Right cardiac atrium (tissue), 5 donors: ENCODE data around the gene PRDM16. TPM values are rescaled to one million over a fixed set of nuclear protein-coding genes. Genes with fewer than 3 reads are reported as not detected.

Experiments
- ATAC-seq, 2 donors: fragments of 200-7000 bp; cut with Tn5 transposase; one replicate each; pipeline versions ENCODE4 v1.8.0 to v1.9.1; 2020; ENCODE audit warnings: moderate library complexity in 2 of 2, mild to moderate bottlenecking in 1 of 2
- DNase-seq, 3 donors: peaks; one replicate each; pipeline ENCODE4 v3.0.0-alpha.2; 2020
- H3K27ac ChIP-seq: one replicate; pipeline ENCODE4 v1.5.1; 2013; ENCODE audit warnings: mild to moderate bottlenecking, low read length, control low read depth, moderate library complexity
- H3K27me3 ChIP-seq: one replicate; pipeline ENCODE4 v1.6.1; 2013; ENCODE audit not compliant: control insufficient read depth, insufficient read depth
- H3K4me1 ChIP-seq: one replicate; pipeline ENCODE4 v1.6.1; 2013; ENCODE audit warnings: low read length; ENCODE audit not compliant: control insufficient read depth, insufficient read depth
- H3K4me3 ChIP-seq: one replicate; pipeline ENCODE4 v1.5.1; 2013; ENCODE audit warnings: low read length, control low read depth
- H3K9me3 ChIP-seq: one replicate; pipeline ENCODE4 v1.6.1; 2013; ENCODE audit warnings: low read length; ENCODE audit not compliant: control insufficient read depth
- WGBS: extraction: QIAGEN DNeasy Blood & Tissue Kit; methylation state at CpG from one replicate; pipeline ENCODE4 v1.1.7; 2013; 5-methylcytosine and 5-hydroxymethylcytosine counted together
- intact Hi-C, 4 donors: fragments of 100-400 bp; cut with DNase I; formaldehyde crosslinking; loops; one replicate each; pipeline versions ENCODE4 v1.11.0 to v1.14.0; 2022 to 2023
- polyA plus RNA-seq: library from polyadenylated mRNA; stranded (reverse); fragments of 200-250 nt; gene quantifications from one replicate; pipeline ENCODE4 v1.2.3, GENCODE V29; 2013
- total RNA-seq, 4 donors: library from RNA; stranded (reverse); fragmentation: NEBNext Ultra II Directional; extraction: Animal tissue kit (Norgen Biotek cat#: 25700); gene quantifications; one replicate each; pipeline ENCODE4 v1.2.1, GENCODE V29; 2021
- donor health status: healthy with polysubstance abuse.
- donor health status: DM: no; HTN: yes; CAD: no.
- donor health status: DM: no; HTN: no; CAD: no.
- donor health status: DM: no; HTN: yes; CAD: no; lungs with severe emphysema.
- donor health status: DM: yes; HTN: yes; CAD: no.

Gene PRDM16
- total and polyA plus RNA-seq, 5 donors: 1.1 to 2.9 (median 1.9) TPM

- Histone ChIP-seq H3K9me3 (no peaks in the 10 kb centered on the region), H3K27me3 (no peaks in the 10 kb centered on the region), H3K27ac (no peak overlapping the region), H3K4me1 (no peaks in the 10 kb centered on the region), H3K4me3 (no peak overlapping the region)
- peak in 1 of 2 donors; percentile 52 for ATAC-seq
- peak; percentile 50 to 78 (median 67) for DNase-seq
- 53% methylated on average over 15 of the region's 15 CpGs for WGBS
- intact Hi-C loops: no loop called here
Measured at GRCh38 chr1:3327936-3328590, 259.1 kb downstream of the PRDM16 start.

GRCh38 chr1:3329640-3330281, 260.8 kb downstream of the PRDM16 start:
- intact Hi-C loops: no loop called here
- no peaks in the 10 kb centered on the region for H3K4me1 ChIP-seq
- DNase-seq (peak in 1 of 3 donors; percentile 24), ATAC-seq (no peak)
- no peaks in the 10 kb centered on the region for H3K27me3 ChIP-seq
- H3K4me3 ChIP-seq: no peak overlapping the region
- WGBS: 82% methylated on average over 12 of the region's 12 CpGs
- H3K9me3 ChIP-seq: no peaks in the 10 kb centered on the region
- H3K27ac ChIP-seq: no peak overlapping the region

GRCh38 chr1:3330771-3331245, 261.8 kb downstream of the PRDM16 start:
- Histone ChIP-seq H3K4me1 (no peaks in the 10 kb centered on the region), H3K27me3 (no peaks in the 10 kb centered on the region)
- no peak for ATAC-seq

GRCh38 chr1:3331564-3331963, 262.6 kb downstream of the PRDM16 start:
- 76% methylated on average over 14 of the region's 14 CpGs for WGBS
- ATAC-seq (no peak), DNase-seq (peak in 2 of 3 donors; percentile 26 to 42)
- Histone ChIP-seq H3K4me1 (no peaks in the 10 kb centered on the region), H3K9me3 (no peaks in the 10 kb centered on the region), H3K27ac (no peak overlapping the region), H3K27me3 (no peaks in the 10 kb centered on the region), H3K4me3 (no peak overlapping the region)
- intact Hi-C loops: no loop called here

More at GRCh38 chr1:3330771-3331245, 261.8 kb downstream of the PRDM16 start:
- intact Hi-C loops: no loop called here
- Histone ChIP-seq H3K9me3 (no peaks in the 10 kb centered on the region), H3K4me3 (no peak overlapping the region), H3K27ac (no peak overlapping the region)
- DNase-seq: peak in 1 of 3 donors; percentile 26
- 69% methylated on average over 11 of the region's 11 CpGs for WGBS

GRCh38 chr1:3332043-3332442, 263.0 kb downstream of the PRDM16 start:
- peak in 1 of 3 donors; percentile 5 for DNase-seq
- WGBS: 88% methylated on average over 18 of the region's 18 CpGs
- no peaks in the 10 kb centered on the region for H3K9me3 ChIP-seq
- H3K27me3 ChIP-seq: no peaks in the 10 kb centered on the region
- no peak for ATAC-seq
- no peaks in the 10 kb centered on the region for H3K4me1 ChIP-seq
- H3K4me3 ChIP-seq: no peak overlapping the region
- intact Hi-C loops: no loop called here
- no peak overlapping the region for H3K27ac ChIP-seq

- peak in 1 of 3 donors; percentile 28 for DNase-seq
Measured at GRCh38 chr1:3332662-3333061, 263.7 kb downstream of the PRDM16 start.

GRCh38 chr1:3333903-3334302, 264.9 kb downstream of the PRDM16 start:
- H3K27ac ChIP-seq: no peak overlapping the region
- H3K9me3 ChIP-seq: no peaks in the 10 kb centered on the region
- DNase-seq (peak in 1 of 3 donors; percentile 15), ATAC-seq (no peak)
- intact Hi-C loops: no loop called here
- WGBS: 67% methylated on average over 9 of the region's 9 CpGs
- no peak overlapping the region for H3K4me3 ChIP-seq
- no peaks in the 10 kb centered on the region for H3K27me3 ChIP-seq
- no peaks in the 10 kb centered on the region for H3K4me1 ChIP-seq

More at GRCh38 chr1:3332662-3333061, 263.7 kb downstream of the PRDM16 start:
- H3K27me3 ChIP-seq: no peaks in the 10 kb centered on the region
- WGBS: 87% methylated on average over 10 of the region's 10 CpGs
- no peaks in the 10 kb centered on the region for H3K9me3 ChIP-seq
- H3K4me1 ChIP-seq: no peaks in the 10 kb centered on the region
- no peak overlapping the region for H3K27ac ChIP-seq
- ATAC-seq: no peak
- intact Hi-C loops: no loop called here
- H3K4me3 ChIP-seq: no peak overlapping the region

- no peaks in the 10 kb centered on the region for H3K4me1 ChIP-seq
- H3K9me3 ChIP-seq: no peaks in the 10 kb centered on the region
- WGBS: 67% methylated on average over 7 of the region's 7 CpGs
- H3K27me3 ChIP-seq: no peaks in the 10 kb centered on the region
- intact Hi-C loops: no loop called here
- H3K27ac ChIP-seq: no peak overlapping the region
- peak in 1 of 3 donors; percentile 54 for DNase-seq
- ATAC-seq: no peak
- no peak overlapping the region for H3K4me3 ChIP-seq
Measured at GRCh38 chr1:3334366-3334765, 265.4 kb downstream of the PRDM16 start.

GRCh38 chr1:3335754-3336640, 267.0 kb downstream of the PRDM16 start:
- 87% methylated on average over 15 of the region's 15 CpGs for WGBS
- H3K27me3 ChIP-seq: no peaks in the 10 kb centered on the region
- H3K27ac ChIP-seq: no peak overlapping the region
- no peaks in the 10 kb centered on the region for H3K9me3 ChIP-seq
- H3K4me3 ChIP-seq: no peak overlapping the region
- no peak for ATAC-seq
- peak in 1 of 3 donors; percentile 6 for DNase-seq
- intact Hi-C loops: no loop called here
- no peaks in the 10 kb centered on the region for H3K4me1 ChIP-seq

GRCh38 chr1:3336641-3337630, 267.9 kb downstream of the PRDM16 start:
- Histone ChIP-seq H3K27me3 (no peaks in the 10 kb centered on the region), H3K27ac (no peak overlapping the region), H3K4me3 (no peak overlapping the region), H3K4me1 (no peaks in the 10 kb centered on the region), H3K9me3 (no peaks in the 10 kb centered on the region)
- WGBS: 99% methylated on average over 6 of the region's 6 CpGs
- DNase-seq: no peak
- ATAC-seq: no peak
- intact Hi-C loops: no loop called here
